D721Med (cell line): ENCODE results near the gene TK2.

Source experiments
- DNase-seq: peaks from one replicate; pipeline ENCODE4 v3.0.0; 2011; ENCODE audit warnings: low spot score; ENCODE audit not compliant: insufficient read length
- FAIRE-seq: peaks from 2 replicates; lab custom pipeline; 2011; peaks lifted over from hg19 to GRCh38; lab: Jason Lieb, UNC
- CTCF ChIP-seq: IDR thresholded peaks from 2 replicates; pipeline ENCODE4 v1.5.1; 2012; ENCODE audit warnings: mild to moderate bottlenecking, control low read depth; ENCODE audit not compliant: insufficient read depth; ENCODE audit errors: missing control alignments

The TK2 gene

GRCh38 chr16:66458292-66458691 is 91.6 kb downstream of the TK2 start:
- no peak for FAIRE-seq
- no peak for TF ChIP-seq CTCF
- DNase-seq = no peak
